GM23338 (cell line): ENCODE results near the gene HYAL1.

Experiments used
- CREB1 ChIP-seq: fragments of 250-450 bp; sonication (Bioruptor Pico); IDR thresholded peaks from 2 replicates; pipeline ENCODE4 v1.5.0; 2020; ENCODE audit warnings: low read depth, mild to moderate bottlenecking, moderate library complexity
- EZH2 ChIP-seq: fragments of 200-600 bp; sonication (generic); IDR thresholded peaks from one replicate; pipeline ENCODE4 v1.8.0; 2017; ENCODE audit warnings: antibody characterized with exemption, mild to moderate bottlenecking, low read depth; ENCODE audit not compliant: unreplicated experiment
- EZH2phosphoT487 ChIP-seq: fragments of 200-600 bp; sonication (generic); IDR thresholded peaks from one replicate; pipeline ENCODE4 v1.8.1; 2018; ENCODE audit warnings: antibody characterized with exemption; ENCODE audit not compliant: unreplicated experiment
- JUNB ChIP-seq: IDR thresholded peaks from one replicate; pipeline ENCODE4 v1.6.1; 2016; ENCODE audit warnings: antibody characterized with exemption; ENCODE audit not compliant: unreplicated experiment
- POLR2AphosphoS5 ChIP-seq: IDR thresholded peaks from 2 replicates; pipeline ENCODE4 v1.6.1; 2016; ENCODE audit warnings: antibody characterized with exemption, low read depth
- STAT1 ChIP-seq: IDR thresholded peaks from one replicate; pipeline ENCODE4 v1.6.1; 2016; ENCODE audit warnings: antibody characterized with exemption; ENCODE audit not compliant: unreplicated experiment
- ZNF331 ChIP-seq: fragments of 250-450 bp; sonication (Bioruptor Pico); IDR thresholded peaks from 2 replicates; pipeline ENCODE4 v1.5.0; 2020; ENCODE audit warnings: low read depth, mild to moderate bottlenecking, moderate library complexity
- ZNF462 ChIP-seq: fragments of 250-450 bp; sonication (Bioruptor Pico); IDR thresholded peaks from 2 replicates; pipeline ENCODE4 v1.5.0; 2020; ENCODE audit warnings: mild to moderate bottlenecking, moderate library complexity
- TF ChIP-seq, protein P1 (sequence below), 2 experiments: fragments of 200-600 bp in 1 of 2; sonication (generic) in 1 of 2; conservative IDR thresholded peaks; 2 replicates each; pipeline versions ENCODE4 v1.5.1 to v1.6.1; 2016 to 2017; ENCODE audit warnings: antibody characterized with exemption in 2 of 2, low read depth in 2 of 2, mild to moderate bottlenecking in 2 of 2, moderate library complexity in 1 of 2
- TF ChIP-seq, protein P2 (sequence below): IDR thresholded peaks from one replicate; pipeline ENCODE4 v1.6.1; 2018; ENCODE audit warnings: antibody characterized with exemption; ENCODE audit not compliant: unreplicated experiment
- TF ChIP-seq, protein P3 (sequence below): IDR thresholded peaks from 2 replicates; pipeline ENCODE4 v1.6.1; 2016; ENCODE audit warnings: antibody characterized with exemption

GRCh38 chr3:50278123-50278879 is 25.1 kb downstream of the HYAL1 start:
- TF ChIP-seq, protein P1, sequence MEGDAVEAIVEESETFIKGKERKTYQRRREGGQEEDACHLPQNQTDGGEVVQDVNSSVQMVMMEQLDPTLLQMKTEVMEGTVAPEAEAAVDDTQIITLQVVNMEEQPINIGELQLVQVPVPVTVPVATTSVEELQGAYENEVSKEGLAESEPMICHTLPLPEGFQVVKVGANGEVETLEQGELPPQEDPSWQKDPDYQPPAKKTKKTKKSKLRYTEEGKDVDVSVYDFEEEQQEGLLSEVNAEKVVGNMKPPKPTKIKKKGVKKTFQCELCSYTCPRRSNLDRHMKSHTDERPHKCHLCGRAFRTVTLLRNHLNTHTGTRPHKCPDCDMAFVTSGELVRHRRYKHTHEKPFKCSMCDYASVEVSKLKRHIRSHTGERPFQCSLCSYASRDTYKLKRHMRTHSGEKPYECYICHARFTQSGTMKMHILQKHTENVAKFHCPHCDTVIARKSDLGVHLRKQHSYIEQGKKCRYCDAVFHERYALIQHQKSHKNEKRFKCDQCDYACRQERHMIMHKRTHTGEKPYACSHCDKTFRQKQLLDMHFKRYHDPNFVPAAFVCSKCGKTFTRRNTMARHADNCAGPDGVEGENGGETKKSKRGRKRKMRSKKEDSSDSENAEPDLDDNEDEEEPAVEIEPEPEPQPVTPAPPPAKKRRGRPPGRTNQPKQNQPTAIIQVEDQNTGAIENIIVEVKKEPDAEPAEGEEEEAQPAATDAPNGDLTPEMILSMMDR (conservative IDR thresholded peaks at IDR 0.05; ENCODE audit: low read depth in 2 of 2), result no peak
- TF ChIP-seq EZH2, result no peak
- TF ChIP-seq ZNF331 (CRISPR knock-in tag), result no peak
- no peak for TF ChIP-seq CREB1 (CRISPR knock-in tag)
- TF ChIP-seq POLR2AphosphoS5, result no peak
- TF ChIP-seq, protein P2, sequence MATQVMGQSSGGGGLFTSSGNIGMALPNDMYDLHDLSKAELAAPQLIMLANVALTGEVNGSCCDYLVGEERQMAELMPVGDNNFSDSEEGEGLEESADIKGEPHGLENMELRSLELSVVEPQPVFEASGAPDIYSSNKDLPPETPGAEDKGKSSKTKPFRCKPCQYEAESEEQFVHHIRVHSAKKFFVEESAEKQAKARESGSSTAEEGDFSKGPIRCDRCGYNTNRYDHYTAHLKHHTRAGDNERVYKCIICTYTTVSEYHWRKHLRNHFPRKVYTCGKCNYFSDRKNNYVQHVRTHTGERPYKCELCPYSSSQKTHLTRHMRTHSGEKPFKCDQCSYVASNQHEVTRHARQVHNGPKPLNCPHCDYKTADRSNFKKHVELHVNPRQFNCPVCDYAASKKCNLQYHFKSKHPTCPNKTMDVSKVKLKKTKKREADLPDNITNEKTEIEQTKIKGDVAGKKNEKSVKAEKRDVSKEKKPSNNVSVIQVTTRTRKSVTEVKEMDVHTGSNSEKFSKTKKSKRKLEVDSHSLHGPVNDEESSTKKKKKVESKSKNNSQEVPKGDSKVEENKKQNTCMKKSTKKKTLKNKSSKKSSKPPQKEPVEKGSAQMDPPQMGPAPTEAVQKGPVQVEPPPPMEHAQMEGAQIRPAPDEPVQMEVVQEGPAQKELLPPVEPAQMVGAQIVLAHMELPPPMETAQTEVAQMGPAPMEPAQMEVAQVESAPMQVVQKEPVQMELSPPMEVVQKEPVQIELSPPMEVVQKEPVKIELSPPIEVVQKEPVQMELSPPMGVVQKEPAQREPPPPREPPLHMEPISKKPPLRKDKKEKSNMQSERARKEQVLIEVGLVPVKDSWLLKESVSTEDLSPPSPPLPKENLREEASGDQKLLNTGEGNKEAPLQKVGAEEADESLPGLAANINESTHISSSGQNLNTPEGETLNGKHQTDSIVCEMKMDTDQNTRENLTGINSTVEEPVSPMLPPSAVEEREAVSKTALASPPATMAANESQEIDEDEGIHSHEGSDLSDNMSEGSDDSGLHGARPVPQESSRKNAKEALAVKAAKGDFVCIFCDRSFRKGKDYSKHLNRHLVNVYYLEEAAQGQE, result no peak
- no peak for TF ChIP-seq STAT1
- TF ChIP-seq JUNB, result no peak
- no peak for TF ChIP-seq EZH2phosphoT487
- TF ChIP-seq ZNF462, result no peak
- TF ChIP-seq, protein P3, sequence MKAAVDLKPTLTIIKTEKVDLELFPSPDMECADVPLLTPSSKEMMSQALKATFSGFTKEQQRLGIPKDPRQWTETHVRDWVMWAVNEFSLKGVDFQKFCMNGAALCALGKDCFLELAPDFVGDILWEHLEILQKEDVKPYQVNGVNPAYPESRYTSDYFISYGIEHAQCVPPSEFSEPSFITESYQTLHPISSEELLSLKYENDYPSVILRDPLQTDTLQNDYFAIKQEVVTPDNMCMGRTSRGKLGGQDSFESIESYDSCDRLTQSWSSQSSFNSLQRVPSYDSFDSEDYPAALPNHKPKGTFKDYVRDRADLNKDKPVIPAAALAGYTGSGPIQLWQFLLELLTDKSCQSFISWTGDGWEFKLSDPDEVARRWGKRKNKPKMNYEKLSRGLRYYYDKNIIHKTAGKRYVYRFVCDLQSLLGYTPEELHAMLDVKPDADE, result no peak
